ENCODE data around the gene GPANK1.

- TF ChIP-seq POLR2A (IDR thresholded peaks at IDR 0.05) (no peak), CTCF (IDR thresholded peaks at IDR 0.05) (no peak)
Observed at GRCh38 chr6:31691078-31691463, 26.3 kb upstream of the GPANK1 start.

Data from upper lobe of left lung (tissue), 4 donors.